ENCODE data around the gene OR2AG1. TPM values are rescaled to one million over a fixed set of nuclear protein-coding genes. Genes with fewer than 3 reads are reported as not detected.

Gene OR2AG1
- total and polyA plus RNA-seq, 2 donors (not counting 1 experiment from before 2014, with no cell fraction given), result not detected

GRCh38 chr11:6824136-6824823 lies 41.5 kb downstream of the OR2AG1 start:
- no peak overlapping the region for H3K4me3 ChIP-seq (replicated peaks in 1 of 4; ENCODE audit: control extremely low read depth in 1 of 4, insufficient read depth in 1 of 4, low read depth in 3 of 4, low read length in 4 of 4)
- no peaks in the 10 kb centered on the region for H3K4me1 ChIP-seq (ENCODE audit: control insufficient read depth, extremely low read depth, insufficient read depth, low read length)
- DNase-seq (ENCODE audit: low read depth in 2 of 2), result no peak
- no peak overlapping the region for H3K4me2 ChIP-seq (ENCODE audit: extremely low read depth, insufficient read depth, low read length)
- no peaks in the 10 kb centered on the region for H3K27me3 ChIP-seq (ENCODE audit: control insufficient read depth, insufficient read depth, low read length)
- no peak overlapping the region for H3K27ac ChIP-seq (ENCODE audit: insufficient read depth, low read length)
- no peaks in the 10 kb centered on the region for H4K20me1 ChIP-seq (ENCODE audit: control insufficient read depth, extremely low read depth, insufficient read depth, low read length)
- H3K36me3 ChIP-seq (ENCODE audit: control insufficient read depth, insufficient read depth, low read length), result no peaks in the 10 kb centered on the region
- TF ChIP-seq EZH2 (IDR thresholded peaks at IDR 0.05; ENCODE audit: low read length, missing control alignments), result no peak
- TF ChIP-seq CTCF (conservative IDR thresholded peaks at IDR 0.05 in 1 of 2, IDR thresholded peaks at IDR 0.05 in 1 of 2; ENCODE audit: low read depth in 1 of 2, low read length in 2 of 2), result no peak
- no peak overlapping the region for H3K9ac ChIP-seq (ENCODE audit: insufficient read depth, low read length)
- no peaks in the 10 kb centered on the region for H3K79me2 ChIP-seq (ENCODE audit: control insufficient read depth, insufficient read depth, low read length)
- no peaks in the 10 kb centered on the region for H3K9me3 ChIP-seq (ENCODE audit: control insufficient read depth, insufficient read depth, low read depth, low read length)
- H2AFZ ChIP-seq (ENCODE audit: low read length), result no peak overlapping the region

GRCh38 chr11:6825231-6825744 lies 42.5 kb downstream of the OR2AG1 start:
- Histone ChIP-seq H3K9me3 (ENCODE audit: control insufficient read depth, insufficient read depth, low read depth, low read length) (no peaks in the 10 kb centered on the region), H3K9ac (ENCODE audit: insufficient read depth, low read length) (no peak overlapping the region), H3K27me3 (ENCODE audit: control insufficient read depth, insufficient read depth, low read length) (no peaks in the 10 kb centered on the region), H4K20me1 (ENCODE audit: control insufficient read depth, extremely low read depth, insufficient read depth, low read length) (no peaks in the 10 kb centered on the region), H3K4me3 (replicated peaks in 1 of 4; ENCODE audit: control extremely low read depth in 1 of 4, insufficient read depth in 1 of 4, low read depth in 3 of 4, low read length in 4 of 4) (no peak overlapping the region), H3K36me3 (ENCODE audit: control insufficient read depth, insufficient read depth, low read length) (no peaks in the 10 kb centered on the region), H2AFZ (ENCODE audit: low read length) (no peak overlapping the region), H3K27ac (ENCODE audit: insufficient read depth, low read length) (no peak overlapping the region), H3K4me2 (ENCODE audit: extremely low read depth, insufficient read depth, low read length) (no peak overlapping the region), H3K4me1 (ENCODE audit: control insufficient read depth, extremely low read depth, insufficient read depth, low read length) (no peaks in the 10 kb centered on the region), H3K79me2 (ENCODE audit: control insufficient read depth, insufficient read depth, low read length) (no peaks in the 10 kb centered on the region)
- DNase-seq (ENCODE audit: low read depth in 2 of 2), result no peak
- no peak for TF ChIP-seq EZH2 (IDR thresholded peaks at IDR 0.05; ENCODE audit: low read length, missing control alignments)
- no peak for TF ChIP-seq CTCF (conservative IDR thresholded peaks at IDR 0.05 in 1 of 2, IDR thresholded peaks at IDR 0.05 in 1 of 2; ENCODE audit: low read depth in 1 of 2, low read length in 2 of 2)

GRCh38 chr11:6828103-6828502 lies 45.3 kb downstream of the OR2AG1 start:
- no peak overlapping the region for H3K4me2 ChIP-seq (ENCODE audit: extremely low read depth, insufficient read depth, low read length)
- TF ChIP-seq EZH2 (IDR thresholded peaks at IDR 0.05; ENCODE audit: low read length, missing control alignments) (no peak), CTCF (conservative IDR thresholded peaks at IDR 0.05 in 1 of 2, IDR thresholded peaks at IDR 0.05 in 1 of 2; ENCODE audit: low read depth in 1 of 2, low read length in 2 of 2) (no peak)
- no peak overlapping the region for H3K4me3 ChIP-seq (replicated peaks in 1 of 4; ENCODE audit: control extremely low read depth in 1 of 4, insufficient read depth in 1 of 4, low read depth in 3 of 4, low read length in 4 of 4)
- H4K20me1 ChIP-seq (ENCODE audit: control insufficient read depth, extremely low read depth, insufficient read depth, low read length), result no peaks in the 10 kb centered on the region
- H3K36me3 ChIP-seq (ENCODE audit: control insufficient read depth, insufficient read depth, low read length), result no peaks in the 10 kb centered on the region
- no peaks in the 10 kb centered on the region for H3K4me1 ChIP-seq (ENCODE audit: control insufficient read depth, extremely low read depth, insufficient read depth, low read length)
- H2AFZ ChIP-seq (ENCODE audit: low read length), result no peak overlapping the region
- H3K27me3 ChIP-seq (ENCODE audit: control insufficient read depth, insufficient read depth, low read length), result no peaks in the 10 kb centered on the region
- DNase-seq (ENCODE audit: low read depth in 2 of 2), result no peak
- H3K27ac ChIP-seq (ENCODE audit: insufficient read depth, low read length), result no peak overlapping the region
- no peaks in the 10 kb centered on the region for H3K9me3 ChIP-seq (ENCODE audit: control insufficient read depth, insufficient read depth, low read depth, low read length)
- H3K79me2 ChIP-seq (ENCODE audit: control insufficient read depth, insufficient read depth, low read length), result no peaks in the 10 kb centered on the region
- H3K9ac ChIP-seq (ENCODE audit: insufficient read depth, low read length), result no peak overlapping the region

Measured in fibroblast of lung (primary cell).